Right forelimb (tissue), 1 donor: Measurements from ENCODE around the gene PACS1.
"Not testable (repeated sequence)": the region's sequence is repeated elsewhere in the genome, so short reads cannot be mapped to it uniquely, and the experiment has no call there.

Experiments used
- DNase-seq: peaks from one replicate; pipeline ENCODE4 v3.0.0-alpha.2; 2018

Gene PACS1

DNA sequence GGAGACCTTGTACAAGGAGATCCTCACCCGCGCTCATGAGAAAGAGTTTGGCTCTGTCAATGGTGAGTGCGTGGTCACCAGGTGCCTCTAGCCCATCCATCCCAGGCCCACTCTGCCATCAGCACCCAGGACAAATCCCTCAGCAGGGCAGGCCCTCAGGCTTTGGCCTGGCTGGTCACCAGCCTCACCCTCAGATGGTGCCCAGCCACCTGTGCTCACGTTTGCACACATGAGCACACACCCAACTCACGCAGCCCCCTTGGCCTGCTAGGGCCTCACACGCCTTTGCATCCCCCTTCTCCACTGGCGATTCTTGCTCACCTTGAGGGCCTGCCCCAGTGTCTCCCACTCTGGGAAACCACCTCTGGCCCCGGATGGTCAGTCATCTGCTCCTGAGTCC lies 194.3 kb downstream of the PACS1 start:
- no peak for DNase-seq

- DNase-seq = no peak
These were observed 194.8 kb downstream of the PACS1 start for GRCh38 chr11:66264914-66265313.

DNA sequence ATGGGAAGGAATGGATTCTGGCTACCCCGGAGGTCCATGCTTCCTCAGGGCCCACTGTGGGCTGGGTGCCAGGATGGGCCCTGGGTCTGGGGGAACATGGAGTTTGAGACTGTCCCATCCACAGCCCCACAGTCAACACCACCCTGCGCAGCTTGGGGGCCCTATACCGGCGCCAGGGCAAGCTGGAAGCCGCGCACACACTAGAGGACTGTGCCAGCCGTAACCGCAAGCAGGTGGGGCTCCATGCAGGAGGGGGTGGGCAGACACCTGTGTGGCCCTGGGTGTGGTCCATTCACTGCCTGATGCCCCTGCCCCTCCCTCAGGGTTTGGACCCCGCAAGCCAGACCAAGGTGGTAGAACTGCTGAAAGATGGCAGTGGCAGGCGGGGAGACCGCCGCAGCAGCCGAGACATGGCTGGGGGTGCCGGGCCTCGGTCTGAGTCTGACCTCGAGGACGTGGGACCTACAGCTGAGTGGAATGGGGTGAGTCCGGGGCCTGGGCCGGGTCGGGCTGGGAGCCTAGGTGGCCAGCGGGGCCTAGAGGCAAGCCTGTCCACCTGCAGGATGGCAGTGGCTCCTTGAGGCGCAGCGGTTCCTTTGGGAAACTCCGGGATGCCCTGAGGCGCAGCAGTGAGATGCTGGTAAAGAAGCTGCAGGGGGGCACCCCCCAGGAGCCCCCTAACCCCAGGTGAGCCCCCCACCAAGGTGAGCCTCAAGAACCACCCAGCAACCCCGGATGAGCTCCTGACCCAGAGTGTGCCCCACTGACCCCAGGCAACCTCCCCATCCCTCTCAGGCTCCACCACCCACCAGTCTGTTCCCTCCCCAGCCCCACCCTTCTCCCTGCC lies 195.7 kb downstream of the PACS1 start:
- no peak for DNase-seq

GRCh38 chr11:66266378-66267038 lies 196.4 kb downstream of the PACS1 start:
- no peak for DNase-seq

- no peak for DNase-seq
These were observed 196.9 kb downstream of the PACS1 start for GRCh38 chr11:66267039-66267378.

DNA sequence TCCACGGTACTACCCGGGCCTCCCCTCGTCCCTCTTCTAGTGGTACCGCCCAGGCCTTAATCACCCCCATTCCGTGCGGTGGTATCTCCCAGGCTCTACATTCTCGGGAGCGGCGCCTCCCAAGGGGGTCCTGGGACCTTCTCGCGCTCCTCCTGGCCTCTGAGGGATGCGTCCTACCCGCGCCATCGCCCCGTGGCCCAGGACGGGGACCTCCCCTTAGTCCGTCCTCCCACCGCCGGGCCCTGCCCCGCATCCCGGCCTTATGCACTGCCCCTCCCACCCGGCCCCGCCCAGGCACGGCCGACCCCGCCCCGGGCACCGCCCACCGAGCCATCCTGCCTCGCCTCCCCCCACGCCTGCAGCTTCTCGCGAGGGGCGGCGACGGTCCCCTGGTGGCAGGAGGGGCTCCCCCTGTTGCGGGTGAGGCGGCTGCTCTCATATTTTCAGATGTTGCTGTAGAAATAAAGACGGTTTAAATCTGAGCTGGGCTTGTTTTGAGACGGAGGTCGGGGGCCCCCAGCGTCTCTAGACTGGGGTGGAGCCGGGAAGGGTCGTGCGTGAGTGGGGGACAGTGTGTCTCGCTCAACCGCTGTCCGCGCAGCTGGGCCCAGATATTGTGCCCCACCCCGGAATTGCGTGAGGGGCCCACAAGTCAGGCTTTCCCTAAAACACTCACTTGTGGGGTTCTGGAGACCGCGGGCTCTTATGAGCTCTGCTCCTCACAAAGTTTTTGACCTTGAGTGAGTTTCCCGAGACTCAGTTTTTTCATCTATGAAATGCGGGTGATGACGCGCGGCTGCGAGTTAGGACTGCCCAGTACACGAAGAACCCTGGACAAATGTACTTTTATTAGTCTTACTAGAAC lies 197.5 kb downstream of the PACS1 start:
- peak; percentile 97 for DNase-seq

GRCh38 chr11:66268244-66268951 lies 198.3 kb downstream of the PACS1 start, which contains the start of gene RAB1B:
Gene RAB1B, plus strand, starts transcription at chr11:66268639. Its CDS starts 41 bp downstream, at chr11:66268680.
- peak; percentile 100 for DNase-seq

DNA sequence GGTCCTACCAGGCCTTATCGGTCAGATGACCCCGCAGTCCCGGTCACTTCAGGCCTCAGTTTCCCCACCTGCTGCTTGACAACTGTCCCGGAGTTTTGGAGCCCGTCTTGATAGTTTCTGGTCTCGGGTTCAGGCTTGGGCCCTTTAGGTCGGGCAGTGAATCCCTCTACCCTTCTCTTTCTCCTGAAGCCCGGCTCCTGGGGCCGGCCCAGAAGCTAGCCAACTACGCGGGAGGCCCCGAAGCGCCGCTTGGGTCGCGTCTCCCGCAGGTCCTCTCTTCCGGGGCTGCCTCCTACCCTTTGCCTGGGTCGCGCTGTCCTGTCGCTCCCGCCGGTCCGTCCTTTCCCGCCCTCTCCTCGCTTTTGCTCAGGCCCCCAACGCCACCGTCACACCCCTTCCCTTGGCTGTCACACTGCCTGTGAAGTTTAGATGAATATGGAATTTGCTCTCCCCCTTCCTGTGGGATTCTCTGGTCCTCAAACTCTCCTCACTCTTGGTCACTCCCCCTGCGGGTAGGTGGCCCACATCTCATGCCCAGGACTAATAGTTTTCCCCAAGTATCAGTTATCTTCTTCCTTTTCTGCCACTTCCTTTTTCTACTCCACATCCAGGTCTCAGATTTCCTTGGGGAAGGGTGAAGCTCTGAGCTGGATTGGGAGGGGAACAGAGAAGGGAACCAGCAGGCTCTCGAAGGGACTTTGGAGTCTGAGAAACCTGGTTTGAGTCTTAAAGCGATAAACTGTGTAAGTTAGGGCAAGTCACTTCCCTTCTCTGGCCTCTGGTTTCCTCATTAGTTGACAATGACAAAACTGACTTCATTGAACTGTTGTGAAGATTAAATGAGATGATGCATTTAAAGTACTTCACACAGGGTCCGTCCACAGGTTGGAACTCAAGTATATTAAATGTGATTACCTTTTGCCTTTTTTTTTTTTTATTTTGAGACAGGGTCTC lies 199.2 kb downstream of the PACS1 start:
- no peak for DNase-seq

DNA sequence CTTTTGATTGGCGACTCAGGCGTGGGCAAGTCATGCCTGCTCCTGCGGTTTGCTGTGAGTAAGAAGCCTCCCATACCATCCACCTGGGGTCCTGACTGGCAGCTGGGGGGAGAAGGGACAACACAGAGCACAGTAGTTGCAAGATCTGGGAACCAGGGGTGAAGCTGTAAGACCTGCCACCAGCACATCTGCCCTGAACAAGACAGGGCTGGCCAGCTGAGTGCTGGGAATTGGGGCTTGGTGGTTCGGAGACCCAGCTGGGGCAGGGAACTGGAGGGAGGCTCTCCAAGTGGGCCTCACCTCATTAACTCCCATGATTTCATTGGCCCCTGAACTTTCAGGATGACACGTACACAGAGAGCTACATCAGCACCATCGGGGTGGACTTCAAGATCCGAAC lies 201.7 kb downstream of the PACS1 start:
- DNase-seq = no peak

GRCh38 chr11:66272596-66272995 lies 202.5 kb downstream of the PACS1 start:
- DNase-seq = no peak

GRCh38 chr11:66274219-66274618 lies 204.1 kb downstream of the PACS1 start:
- DNase-seq = no peak

DNA sequence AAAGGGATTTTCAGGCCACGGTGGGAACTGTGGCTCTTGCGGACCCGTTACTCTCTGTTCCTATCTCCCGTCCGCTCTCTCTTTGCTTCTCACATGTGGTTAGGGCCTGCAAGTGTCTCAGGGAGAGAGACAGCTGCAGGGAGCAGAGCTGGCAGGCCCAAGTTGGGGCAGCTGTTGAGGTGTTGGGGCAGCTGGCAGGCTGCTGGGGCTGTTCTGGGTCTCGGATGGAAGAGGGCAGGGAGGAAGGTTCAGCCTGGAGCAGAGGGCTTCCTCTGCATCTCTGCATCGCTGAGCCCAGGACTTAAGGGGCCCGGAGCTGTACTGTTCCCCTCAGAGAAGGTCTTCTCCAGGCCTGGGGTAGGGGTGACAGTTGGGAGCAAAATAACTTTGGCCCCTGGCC lies 205.3 kb downstream of the PACS1 start:
- DNase-seq = no peak

- no peak for DNase-seq
These were observed 206.0 kb downstream of the PACS1 start for GRCh38 chr11:66275984-66276612.

DNA sequence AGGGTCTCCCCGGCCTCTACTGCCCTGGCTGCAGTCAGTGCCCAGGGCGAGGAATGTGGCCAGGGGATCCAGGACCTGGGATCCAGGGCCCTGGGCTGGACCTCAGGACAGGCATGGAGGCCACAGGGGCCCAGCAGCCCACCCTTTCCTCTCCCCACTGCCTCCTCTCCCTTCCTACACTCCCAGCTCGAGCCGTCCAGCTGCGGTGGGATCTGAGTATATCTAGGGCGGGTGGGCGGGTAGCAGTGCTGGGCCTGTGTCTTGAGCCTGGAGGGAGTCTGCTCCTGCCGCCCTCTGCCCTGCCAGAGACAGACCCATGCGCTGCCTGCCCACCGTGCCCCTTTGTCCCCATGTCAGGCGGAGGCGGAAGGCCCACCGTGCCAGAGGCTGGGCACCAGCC lies 206.5 kb downstream of the PACS1 start:
- not testable (repeated sequence) for DNase-seq

GRCh38 chr11:66277064-66277463 lies 207.0 kb downstream of the PACS1 start:
- DNase-seq = not testable (repeated sequence)

DNA sequence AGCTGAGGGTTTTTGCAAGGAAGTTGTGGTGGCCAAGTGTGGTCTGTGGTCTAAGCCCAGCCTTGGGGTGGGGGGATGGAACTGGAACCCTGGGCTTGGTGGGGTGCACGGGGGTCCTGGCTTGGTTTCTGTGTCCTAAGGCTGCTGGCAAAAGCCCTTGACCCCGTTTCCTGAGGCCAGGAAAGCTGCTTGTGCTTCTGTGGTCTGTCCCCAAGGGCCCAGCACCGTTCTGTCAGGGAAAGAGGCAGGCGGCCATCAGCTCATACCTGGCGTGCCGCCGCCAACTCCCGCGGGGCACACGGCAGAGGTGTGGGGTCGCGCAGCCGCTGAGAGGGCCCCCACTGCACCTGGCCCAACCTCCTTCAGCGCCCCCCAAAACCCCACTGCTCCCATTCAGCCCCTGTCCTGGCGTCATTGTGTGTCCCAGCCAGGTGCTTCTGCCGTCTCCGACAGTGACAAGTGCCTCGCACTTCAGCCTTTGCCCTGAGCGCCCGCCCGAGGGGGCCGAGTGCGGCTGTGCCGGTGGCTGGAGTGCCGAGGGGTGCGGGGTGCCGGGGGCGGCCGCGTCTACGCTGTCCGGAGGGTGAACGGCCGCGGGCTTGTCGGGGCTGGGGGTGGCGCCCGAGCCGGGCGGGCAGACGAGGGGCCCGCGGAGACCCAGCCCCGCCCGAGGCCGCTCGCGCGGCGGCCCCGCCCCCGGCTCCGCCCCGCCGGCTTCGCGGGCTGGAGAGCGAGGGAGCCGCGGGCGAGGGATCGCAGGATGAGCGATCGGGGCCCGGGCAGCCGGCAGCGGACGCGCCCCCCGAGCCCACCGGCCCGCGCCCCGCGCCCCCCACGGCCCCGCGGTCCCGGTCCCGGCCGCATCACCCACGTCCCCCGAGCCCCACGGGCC lies 207.6 kb downstream of the PACS1 start, which contains the start of gene CNIH2:
Gene CNIH2 (plus strand): TSS at position 705 of the 892 bp plus-strand sequence. CDS start 282 bp downstream, outside the sequence.
- no peak for DNase-seq

- DNase-seq = no peak
These were observed 208.5 kb downstream of the PACS1 start for GRCh38 chr11:66278363-66279091.

GRCh38 chr11:66279092-66279734 lies 209.1 kb downstream of the PACS1 start:
- no peak for DNase-seq
